Liver (tissue), 9 donors: ENCODE measurements around the gene GARNL3. TPM values are rescaled to one million over a fixed set of nuclear protein-coding genes. Genes with fewer than 3 reads are reported as not detected.

Experiments
- DNase-seq: peaks from one replicate; pipeline ENCODE4 v3.0.0-alpha.2; 2017; ENCODE audit warnings: low spot score
- H3K27ac ChIP-seq, 2 donors: one replicate each; pipeline ENCODE4 v1.7.0; 2013; ENCODE audit warnings: inconsistent platforms in 2 of 2, low read length in 2 of 2, control low read depth in 1 of 2, low read depth in 1 of 2, mild to moderate bottlenecking in 1 of 2
- H3K27me3 ChIP-seq, 4 donors: one replicate each; pipeline versions ENCODE4 v1.6.1 to v1.7.0; 2013; ENCODE audit warnings: low read length in 3 of 4, inconsistent platforms in 1 of 4, mild to moderate bottlenecking in 1 of 4, moderate library complexity in 1 of 4; ENCODE audit not compliant: control insufficient read depth in 4 of 4, insufficient read depth in 4 of 4
- H3K36me3 ChIP-seq, 4 donors: one replicate each; pipeline versions ENCODE4 v1.6.1 to v1.7.0; 2013; ENCODE audit warnings: low read length in 3 of 4, mild to moderate bottlenecking in 3 of 4, low read depth in 1 of 4, moderate library complexity in 1 of 4; ENCODE audit not compliant: control insufficient read depth in 4 of 4, insufficient read depth in 3 of 4
- H3K4me1 ChIP-seq, 4 donors: one replicate each; pipeline versions ENCODE4 v1.6.1 to v1.7.0; 2013; ENCODE audit warnings: low read length in 3 of 4, mild to moderate bottlenecking in 3 of 4, moderate library complexity in 1 of 4; ENCODE audit not compliant: control insufficient read depth in 4 of 4, insufficient read depth in 4 of 4
- H3K4me3 ChIP-seq, 3 donors: one replicate each; pipeline versions ENCODE4 v1.6.1 to v1.7.0; 2013; ENCODE audit warnings: low read length in 3 of 3, control low read depth in 1 of 3, low read depth in 1 of 3, mild to moderate bottlenecking in 1 of 3
- H3K9ac ChIP-seq, 2 donors: one replicate each; pipeline ENCODE4 v1.7.0; 2013; ENCODE audit warnings: low read length in 2 of 2, mild to moderate bottlenecking in 2 of 2, moderate library complexity in 2 of 2, control low read depth in 1 of 2, low read depth in 1 of 2
- H3K9me3 ChIP-seq, 4 donors: one replicate each; pipeline versions ENCODE4 v1.6.1 to v1.7.0; 2013; ENCODE audit warnings: low read length in 3 of 4; ENCODE audit not compliant: control insufficient read depth in 4 of 4
- ATF3 ChIP-seq: IDR thresholded peaks from 2 replicates; pipeline ENCODE4 v1.6.1; 2016; ENCODE audit warnings: antibody characterized with exemption
- EGR1 ChIP-seq, 2 donors: IDR thresholded peaks; 2 replicates each; pipeline ENCODE4 v1.6.1; 2016 to 2018; ENCODE audit warnings: antibody characterized with exemption in 2 of 2, low read depth in 2 of 2
- FOXA1 ChIP-seq: IDR thresholded peaks from 2 replicates; pipeline ENCODE4 v1.6.1; 2016; ENCODE audit warnings: antibody characterized with exemption
- FOXA2 ChIP-seq: IDR thresholded peaks from 2 replicates; pipeline ENCODE4 v1.6.1; 2016; ENCODE audit warnings: antibody characterized with exemption
- GABPA ChIP-seq, 2 donors: IDR thresholded peaks in 1 of 2; conservative IDR thresholded peaks in 1 of 2; 2 replicates each; pipeline ENCODE4 v1.6.1; 2016; ENCODE audit warnings: antibody characterized with exemption in 2 of 2, mild to moderate bottlenecking in 1 of 2, moderate library complexity in 1 of 2
- HNF4A ChIP-seq, 2 donors: conservative IDR thresholded peaks; 2 replicates each; pipeline ENCODE4 v1.6.1; 2016; ENCODE audit warnings: antibody characterized with exemption in 2 of 2, mild to moderate bottlenecking in 2 of 2
- HNF4G ChIP-seq: IDR thresholded peaks from 2 replicates; pipeline ENCODE4 v1.6.1; 2016; ENCODE audit warnings: antibody characterized with exemption
- JUND ChIP-seq, 2 donors: IDR thresholded peaks; 2 replicates each; pipeline ENCODE4 v1.6.1; 2016; ENCODE audit warnings: antibody characterized with exemption in 2 of 2
- MAX ChIP-seq: IDR thresholded peaks from 2 replicates; pipeline ENCODE4 v1.6.1; 2016; ENCODE audit warnings: antibody characterized with exemption
- NR2F2 ChIP-seq: IDR thresholded peaks from 2 replicates; pipeline ENCODE4 v1.6.1; 2016; ENCODE audit warnings: antibody characterized with exemption
- RAD21 ChIP-seq, 2 donors: IDR thresholded peaks; 2 replicates each; pipeline ENCODE4 v1.6.1; 2016; ENCODE audit warnings: antibody characterized with exemption in 2 of 2, mild to moderate bottlenecking in 2 of 2
- RXRA ChIP-seq, 2 donors: IDR thresholded peaks; 2 replicates each; pipeline ENCODE4 v1.6.1; 2017 to 2018; ENCODE audit warnings: antibody characterized with exemption in 2 of 2, mild to moderate bottlenecking in 1 of 2
- SP1 ChIP-seq: IDR thresholded peaks from 2 replicates; pipeline ENCODE4 v1.6.1; 2018; ENCODE audit warnings: antibody characterized with exemption, mild to moderate bottlenecking
- TAF1 ChIP-seq: conservative IDR thresholded peaks from 2 replicates; pipeline ENCODE4 v1.6.1; 2016; ENCODE audit warnings: antibody characterized with exemption, mild to moderate bottlenecking
- YY1 ChIP-seq: IDR thresholded peaks from 2 replicates; pipeline ENCODE4 v1.6.1; 2016; ENCODE audit warnings: antibody characterized with exemption, mild to moderate bottlenecking
- ZBTB33 ChIP-seq: IDR thresholded peaks from 2 replicates; pipeline ENCODE4 v1.6.1; 2016; ENCODE audit warnings: antibody characterized with exemption
- WGBS: extraction: QIAGEN DNeasy Blood & Tissue Kit; methylation state at CpG from one replicate; pipeline ENCODE4 v1.1.7; 2013; 5-methylcytosine and 5-hydroxymethylcytosine counted together
- polyA plus RNA-seq, 2 donors: library from polyadenylated mRNA; stranded (reverse) in 1 of 2; unstranded in 1 of 2; fragments of 200-250 nt in 1 of 2; fragments of >200 nt in 1 of 2; fragmentation: Nextera tagmentation in 1 of 2; extraction: Ambion mirVana in 1 of 2; gene quantifications; one replicate each; pipeline versions ENCODE4 v1.2.1 to v1.2.3, GENCODE V29; 2013 to 2015
- total RNA-seq, 2 donors: library from RNA; depleted of rRNA; stranded (reverse); fragments of >200 nt; gene quantifications; one replicate each; pipeline ENCODE4 v1.2.3, GENCODE V29; 2014
- TF ChIP-seq, protein P1 (sequence below): fragments of 150-350 bp; IDR thresholded peaks from 2 replicates; pipeline ENCODE4 v1.5.1; 2017; ENCODE audit warnings: improper control_type of control experiment, low read depth, low read length; ENCODE audit not compliant: missing input control
- TF ChIP-seq, protein P2 (sequence below): IDR thresholded peaks from 2 replicates; pipeline ENCODE4 v1.6.1; 2016; ENCODE audit warnings: antibody characterized with exemption, mild to moderate bottlenecking
- donor health status: healthy.
- donor health status: healthy.
- donor health status: healthy.
- donor health status: healthy.
- donor health status: healthy.

The GARNL3 gene
- total and polyA plus RNA-seq, 4 donors, result 0.89 to 6.7 (median 3.5) TPM

DNA sequence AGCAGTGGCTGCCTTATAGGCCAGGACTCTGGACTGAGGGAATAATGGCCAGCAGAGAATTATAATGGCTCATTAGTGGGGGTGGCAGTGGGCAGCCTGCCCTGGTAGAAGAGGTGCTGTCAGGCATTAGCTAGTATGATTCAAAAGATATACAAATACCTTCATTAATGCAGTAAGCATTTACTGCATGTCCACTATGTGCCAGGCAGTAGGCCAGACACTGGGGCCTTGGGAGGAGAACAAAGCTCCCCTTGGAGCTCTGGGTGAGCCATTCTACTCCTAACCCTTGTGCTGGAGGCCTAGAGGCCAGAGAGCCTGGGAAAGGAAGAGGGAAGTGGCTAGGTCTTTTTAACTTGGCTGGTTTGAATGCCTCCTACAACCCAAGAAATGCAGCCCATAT lies 2.0 kb upstream of the GARNL3 start:
- Histone ChIP-seq H3K9me3 (no peaks in the 10 kb centered on the region), H3K4me1 (peaks cover 0 to 12% (median 3%) of the 10 kb centered on the region in 4 donors), H3K4me3 (no peak overlapping the region), H3K27ac (no peak overlapping the region), H3K9ac (no peak overlapping the region), H3K36me3 (no peaks in the 10 kb centered on the region), H3K27me3 (no peaks in the 10 kb centered on the region)
- TF ChIP-seq RXRA (IDR thresholded peaks at IDR 0.05) (no peak), ATF3 (no peak), NR2F2 (no peak), MAX (no peak), HNF4A (conservative IDR thresholded peaks at IDR 0.05) (no peak), GABPA (IDR thresholded peaks at IDR 0.05 in 1 of 2, conservative IDR thresholded peaks at IDR 0.05 in 1 of 2) (no peak), HNF4G (no peak)
- TF ChIP-seq, protein P1, sequence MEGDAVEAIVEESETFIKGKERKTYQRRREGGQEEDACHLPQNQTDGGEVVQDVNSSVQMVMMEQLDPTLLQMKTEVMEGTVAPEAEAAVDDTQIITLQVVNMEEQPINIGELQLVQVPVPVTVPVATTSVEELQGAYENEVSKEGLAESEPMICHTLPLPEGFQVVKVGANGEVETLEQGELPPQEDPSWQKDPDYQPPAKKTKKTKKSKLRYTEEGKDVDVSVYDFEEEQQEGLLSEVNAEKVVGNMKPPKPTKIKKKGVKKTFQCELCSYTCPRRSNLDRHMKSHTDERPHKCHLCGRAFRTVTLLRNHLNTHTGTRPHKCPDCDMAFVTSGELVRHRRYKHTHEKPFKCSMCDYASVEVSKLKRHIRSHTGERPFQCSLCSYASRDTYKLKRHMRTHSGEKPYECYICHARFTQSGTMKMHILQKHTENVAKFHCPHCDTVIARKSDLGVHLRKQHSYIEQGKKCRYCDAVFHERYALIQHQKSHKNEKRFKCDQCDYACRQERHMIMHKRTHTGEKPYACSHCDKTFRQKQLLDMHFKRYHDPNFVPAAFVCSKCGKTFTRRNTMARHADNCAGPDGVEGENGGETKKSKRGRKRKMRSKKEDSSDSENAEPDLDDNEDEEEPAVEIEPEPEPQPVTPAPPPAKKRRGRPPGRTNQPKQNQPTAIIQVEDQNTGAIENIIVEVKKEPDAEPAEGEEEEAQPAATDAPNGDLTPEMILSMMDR, result no peak
- DNase-seq, result no peak

DNA sequence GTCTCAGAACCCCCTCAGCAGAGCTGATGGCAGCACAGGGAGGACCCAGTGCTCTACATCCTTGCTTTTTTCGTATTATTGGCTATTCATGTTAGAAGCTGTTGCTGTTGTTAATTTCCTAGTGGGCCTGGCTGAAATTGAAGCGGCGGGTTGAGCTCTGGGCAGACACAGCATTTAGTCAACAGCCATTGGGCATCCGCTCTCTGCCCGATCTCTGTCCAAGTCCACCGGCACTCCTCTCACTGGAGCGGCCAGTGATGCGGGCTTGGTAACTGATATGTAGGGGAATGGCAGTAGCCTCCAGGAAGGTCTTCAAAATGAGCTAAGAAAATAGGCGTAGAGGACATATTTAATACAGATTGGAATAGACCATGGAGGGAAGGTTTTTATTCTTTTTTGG lies 1.3 kb upstream of the GARNL3 start:
- no peak for DNase-seq
- Histone ChIP-seq H3K4me3 (no peak overlapping the region), H3K27me3 (no peaks in the 10 kb centered on the region), H3K4me1 (peaks cover 0 to 12% (median 3%) of the 10 kb centered on the region in 4 donors), H3K9me3 (no peaks in the 10 kb centered on the region), H3K27ac (no peak overlapping the region), H3K36me3 (no peaks in the 10 kb centered on the region), H3K9ac (no peak overlapping the region)
- TF ChIP-seq, protein P1, result no peak
- TF ChIP-seq NR2F2, result no peak
- TF ChIP-seq HNF4A (conservative IDR thresholded peaks at IDR 0.05), result no peak
- no peak for TF ChIP-seq GABPA (IDR thresholded peaks at IDR 0.05 in 1 of 2, conservative IDR thresholded peaks at IDR 0.05 in 1 of 2)
- no peak for TF ChIP-seq RAD21 (IDR thresholded peaks at IDR 0.05)
- TF ChIP-seq RXRA (IDR thresholded peaks at IDR 0.05), result no peak
- no peak for TF ChIP-seq ZBTB33
- TF ChIP-seq HNF4G, result no peak
- TF ChIP-seq YY1, result no peak
- TF ChIP-seq FOXA1, result no peak
- no peak for TF ChIP-seq MAX
- no peak for TF ChIP-seq FOXA2
- no peak for TF ChIP-seq TAF1
- TF ChIP-seq, protein P2, sequence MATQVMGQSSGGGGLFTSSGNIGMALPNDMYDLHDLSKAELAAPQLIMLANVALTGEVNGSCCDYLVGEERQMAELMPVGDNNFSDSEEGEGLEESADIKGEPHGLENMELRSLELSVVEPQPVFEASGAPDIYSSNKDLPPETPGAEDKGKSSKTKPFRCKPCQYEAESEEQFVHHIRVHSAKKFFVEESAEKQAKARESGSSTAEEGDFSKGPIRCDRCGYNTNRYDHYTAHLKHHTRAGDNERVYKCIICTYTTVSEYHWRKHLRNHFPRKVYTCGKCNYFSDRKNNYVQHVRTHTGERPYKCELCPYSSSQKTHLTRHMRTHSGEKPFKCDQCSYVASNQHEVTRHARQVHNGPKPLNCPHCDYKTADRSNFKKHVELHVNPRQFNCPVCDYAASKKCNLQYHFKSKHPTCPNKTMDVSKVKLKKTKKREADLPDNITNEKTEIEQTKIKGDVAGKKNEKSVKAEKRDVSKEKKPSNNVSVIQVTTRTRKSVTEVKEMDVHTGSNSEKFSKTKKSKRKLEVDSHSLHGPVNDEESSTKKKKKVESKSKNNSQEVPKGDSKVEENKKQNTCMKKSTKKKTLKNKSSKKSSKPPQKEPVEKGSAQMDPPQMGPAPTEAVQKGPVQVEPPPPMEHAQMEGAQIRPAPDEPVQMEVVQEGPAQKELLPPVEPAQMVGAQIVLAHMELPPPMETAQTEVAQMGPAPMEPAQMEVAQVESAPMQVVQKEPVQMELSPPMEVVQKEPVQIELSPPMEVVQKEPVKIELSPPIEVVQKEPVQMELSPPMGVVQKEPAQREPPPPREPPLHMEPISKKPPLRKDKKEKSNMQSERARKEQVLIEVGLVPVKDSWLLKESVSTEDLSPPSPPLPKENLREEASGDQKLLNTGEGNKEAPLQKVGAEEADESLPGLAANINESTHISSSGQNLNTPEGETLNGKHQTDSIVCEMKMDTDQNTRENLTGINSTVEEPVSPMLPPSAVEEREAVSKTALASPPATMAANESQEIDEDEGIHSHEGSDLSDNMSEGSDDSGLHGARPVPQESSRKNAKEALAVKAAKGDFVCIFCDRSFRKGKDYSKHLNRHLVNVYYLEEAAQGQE, result no peak
- no peak for TF ChIP-seq JUND (IDR thresholded peaks at IDR 0.05)
- no peak for TF ChIP-seq ATF3
- no peak for TF ChIP-seq EGR1 (IDR thresholded peaks at IDR 0.05; ENCODE audit: low read depth in 2 of 2)
- TF ChIP-seq SP1, result no peak
- WGBS, result 96% methylated on average over 9 of the region's 9 CpGs
